Activated naive CD4-positive, alpha-beta T cell treated with anti-CD3 and anti-CD28 coated beads, Interleukin-2, amount 50 U/mL, for 16 hours (primary cell): ENCODE data around the gene ZNF512.
A peak's percentile ranks its signal among the peaks of the same experiment; 100 is the strongest.
"Not testable (repeated sequence)": the region's sequence is repeated elsewhere in the genome, so short reads cannot be mapped to it uniquely, and the experiment has no call there.

ENCODE experiments used
- DNase-seq: peaks from one replicate; pipeline ENCODE4 v3.0.0-alpha.2; 2020

The ZNF512 gene, protein sequence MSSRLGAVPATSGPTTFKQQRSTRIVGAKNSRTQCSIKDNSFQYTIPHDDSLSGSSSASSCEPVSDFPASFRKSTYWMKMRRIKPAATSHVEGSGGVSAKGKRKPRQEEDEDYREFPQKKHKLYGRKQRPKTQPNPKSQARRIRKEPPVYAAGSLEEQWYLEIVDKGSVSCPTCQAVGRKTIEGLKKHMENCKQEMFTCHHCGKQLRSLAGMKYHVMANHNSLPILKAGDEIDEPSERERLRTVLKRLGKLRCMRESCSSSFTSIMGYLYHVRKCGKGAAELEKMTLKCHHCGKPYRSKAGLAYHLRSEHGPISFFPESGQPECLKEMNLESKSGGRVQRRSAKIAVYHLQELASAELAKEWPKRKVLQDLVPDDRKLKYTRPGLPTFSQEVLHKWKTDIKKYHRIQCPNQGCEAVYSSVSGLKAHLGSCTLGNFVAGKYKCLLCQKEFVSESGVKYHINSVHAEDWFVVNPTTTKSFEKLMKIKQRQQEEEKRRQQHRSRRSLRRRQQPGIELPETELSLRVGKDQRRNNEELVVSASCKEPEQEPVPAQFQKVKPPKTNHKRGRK

GRCh38 chr2:27582695-27583389 is at the start of gene ZNF512:
TSS of gene ZNF512 (plus strand) at chr2:27583042. CDS start at chr2:27583113, 71 bp downstream.
- peak; percentile 83 for DNase-seq

- no peak for DNase-seq
These were observed 45.6 kb upstream of the ZNF512 start for GRCh38 chr2:27537287-27537686.

DNA sequence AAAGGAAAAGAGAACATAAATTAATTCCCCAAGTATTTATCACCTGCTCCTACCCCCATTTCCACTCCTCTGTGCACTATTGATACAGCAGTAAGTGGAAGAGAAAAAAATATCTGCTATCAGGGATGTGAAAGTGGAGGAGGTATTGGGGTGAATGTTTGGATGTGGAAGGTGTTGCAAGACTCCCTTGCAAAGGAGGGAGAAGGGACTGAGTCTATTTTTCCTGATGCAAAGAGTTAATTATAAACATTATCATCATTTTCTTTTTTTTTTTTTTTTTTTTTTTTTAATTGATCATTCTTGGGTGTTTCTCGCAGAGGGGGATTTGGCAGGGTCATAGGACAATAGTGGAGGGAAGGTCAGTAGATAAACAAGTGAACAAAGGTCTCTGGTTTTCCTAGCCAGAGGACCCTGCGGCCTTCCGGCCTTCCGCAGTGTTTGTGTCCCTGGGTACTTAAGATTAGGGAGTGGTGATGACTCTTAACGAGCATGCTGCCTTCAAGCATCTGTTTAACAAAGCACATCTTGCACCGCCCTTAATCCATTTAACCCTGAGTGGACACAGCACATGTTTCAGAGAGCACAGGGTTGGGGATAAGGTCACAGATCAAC is 43.9 kb upstream of the ZNF512 start:
- DNase-seq, result not testable (repeated sequence)

DNA sequence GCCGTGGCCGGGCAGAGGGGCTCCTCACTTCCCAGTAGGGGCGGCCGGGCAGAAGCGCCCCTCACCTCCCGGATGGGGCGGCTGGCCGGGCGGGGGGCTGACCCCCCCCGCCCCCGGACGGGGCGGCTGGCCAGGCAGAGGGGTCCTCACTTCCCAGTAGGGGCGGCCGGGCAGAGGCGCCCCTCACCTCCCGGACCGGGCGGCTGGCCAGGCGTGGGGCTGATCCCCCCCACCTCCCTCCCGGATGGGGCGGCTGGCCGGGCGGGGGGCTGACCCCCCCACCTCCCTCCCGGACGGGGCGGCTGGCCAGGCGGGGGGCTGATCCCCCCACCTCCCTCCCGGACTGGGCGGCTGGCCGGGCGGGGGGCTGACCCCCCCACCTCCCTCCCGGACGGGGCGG is 43.2 kb upstream of the ZNF512 start:
- DNase-seq, result not testable (repeated sequence)

GRCh38 chr2:27544143-27544821 is 38.6 kb upstream of the ZNF512 start:
- no peak for DNase-seq

DNA sequence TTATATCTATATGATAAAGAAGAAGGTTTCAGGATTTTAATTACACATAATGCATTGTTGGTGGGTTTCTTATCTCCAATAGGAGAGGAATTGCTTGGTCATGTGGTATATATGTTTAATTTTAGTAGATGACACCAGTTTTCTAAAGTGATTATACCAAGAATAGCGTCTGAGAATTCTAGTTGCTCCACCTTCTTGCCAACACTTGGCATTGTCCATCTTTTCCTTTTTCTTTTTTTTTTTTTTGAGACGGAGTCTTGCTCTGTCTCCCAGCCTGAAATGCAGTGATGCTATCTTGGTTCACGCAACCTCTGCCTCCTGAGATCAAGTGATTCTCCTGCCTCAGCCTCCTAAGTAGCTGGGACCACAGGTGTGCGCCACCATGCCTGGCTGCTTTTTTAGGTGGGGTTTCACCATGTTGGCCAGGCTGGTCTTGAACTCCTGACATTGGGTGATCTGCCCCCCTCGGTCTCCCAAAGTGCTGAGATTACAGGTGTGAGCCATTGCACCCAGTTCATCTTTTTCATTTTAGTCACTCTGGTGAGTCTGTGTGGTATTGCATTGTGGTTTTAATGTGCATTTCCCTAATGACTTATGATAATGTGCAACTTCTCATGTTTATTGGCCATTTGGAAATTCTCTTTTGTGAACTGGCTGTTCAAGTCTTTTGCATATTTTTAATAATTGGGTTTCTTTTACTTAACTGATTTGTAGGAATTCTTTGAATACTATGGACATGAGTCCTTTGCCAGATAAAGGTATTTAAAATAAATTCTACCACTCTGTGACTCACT is 37.3 kb upstream of the ZNF512 start:
- no peak for DNase-seq

DNA sequence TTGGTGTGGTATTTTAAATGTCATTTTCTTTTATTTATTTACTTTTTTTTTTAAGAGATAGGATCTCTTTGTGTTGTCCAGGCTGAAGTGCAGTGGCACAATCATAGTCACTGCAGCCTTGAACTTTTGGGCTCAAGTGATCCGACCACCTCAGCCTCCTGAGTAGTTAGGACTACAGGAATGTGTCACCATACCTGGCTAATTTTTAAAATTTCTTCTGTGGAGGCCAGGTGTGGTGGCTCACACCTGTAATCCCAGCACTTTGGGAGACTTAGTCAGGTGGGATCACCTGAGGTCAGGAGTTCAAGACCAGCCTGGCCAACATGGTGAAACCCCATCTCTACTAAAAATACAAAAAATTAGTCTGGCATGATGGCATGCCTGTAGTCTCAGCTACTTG is 33.5 kb upstream of the ZNF512 start:
- DNase-seq, result no peak

GRCh38 chr2:27551514-27551913 is 31.3 kb upstream of the ZNF512 start:
- no peak for DNase-seq

- no peak for DNase-seq
These were observed 29.9 kb upstream of the ZNF512 start for GRCh38 chr2:27552941-27553340.

GRCh38 chr2:27554451-27554850 is 28.4 kb upstream of the ZNF512 start:
- DNase-seq, result not testable (repeated sequence)

DNA sequence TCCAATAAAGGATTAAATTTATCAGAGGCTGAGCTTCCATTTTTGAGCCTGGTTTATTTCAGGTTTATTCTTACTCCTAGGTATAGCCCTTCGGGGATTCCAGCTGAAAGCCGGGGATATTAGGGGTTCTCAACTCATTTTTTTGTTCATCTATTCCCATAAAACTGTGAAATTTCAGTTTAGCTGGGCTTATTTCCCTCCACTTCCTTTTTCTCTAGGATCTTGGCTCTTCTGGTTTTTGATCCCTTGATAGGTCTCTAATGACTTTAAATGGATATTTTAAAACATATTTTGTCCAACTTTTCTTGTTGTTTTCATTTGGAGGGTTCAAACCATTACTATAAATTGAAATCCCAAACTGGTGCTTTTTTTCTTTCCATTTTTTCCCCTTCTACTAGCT is 23.6 kb upstream of the ZNF512 start:
- no peak for DNase-seq

DNA sequence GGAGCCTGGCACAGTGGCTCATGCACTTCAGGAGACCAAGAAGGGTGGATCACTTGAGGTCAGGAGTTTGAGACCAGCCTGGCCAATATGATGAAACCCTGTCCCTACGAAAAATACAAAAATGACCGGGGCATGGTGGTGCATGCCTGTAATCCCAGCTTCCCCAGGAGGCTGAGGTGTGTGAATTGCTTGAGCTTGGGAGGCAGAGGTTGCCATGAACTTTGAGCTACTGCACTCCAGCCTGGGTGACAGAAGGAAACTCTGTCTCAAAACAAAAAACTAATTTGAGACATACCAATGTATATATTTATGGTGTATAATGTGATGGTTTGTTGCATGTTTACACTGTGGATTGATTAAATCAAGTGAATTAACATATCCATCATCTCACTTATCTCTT is 21.8 kb upstream of the ZNF512 start:
- DNase-seq, result no peak

GRCh38 chr2:27566628-27567027 is 16.2 kb upstream of the ZNF512 start:
- no peak for DNase-seq

GRCh38 chr2:27569398-27569797 is 13.4 kb upstream of the ZNF512 start:
- no peak for DNase-seq

GRCh38 chr2:27571197-27571596 is 11.6 kb upstream of the ZNF512 start:
- DNase-seq, result no peak

- no peak for DNase-seq
These were observed 11.2 kb upstream of the ZNF512 start for GRCh38 chr2:27571681-27572080.

DNA sequence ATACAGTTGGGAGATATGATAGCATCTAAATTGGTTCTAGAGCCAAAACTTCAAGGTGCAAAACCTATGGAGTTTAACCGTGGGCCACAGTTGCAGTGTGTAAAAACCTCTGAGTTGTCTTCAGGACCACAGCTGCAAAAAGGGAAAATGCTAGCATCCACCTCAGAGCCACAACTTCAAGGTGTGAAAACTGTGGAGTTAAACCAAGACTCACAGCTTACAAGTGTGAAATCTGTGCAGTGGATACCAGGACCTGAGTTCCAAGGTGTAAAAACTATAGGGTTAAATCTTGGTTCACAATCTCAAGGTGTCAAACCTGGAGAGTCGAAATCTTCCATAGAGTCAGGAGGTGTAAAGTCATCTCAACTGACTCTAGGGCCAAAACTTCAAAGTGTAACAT is 10.4 kb upstream of the ZNF512 start:
- no peak for DNase-seq

DNA sequence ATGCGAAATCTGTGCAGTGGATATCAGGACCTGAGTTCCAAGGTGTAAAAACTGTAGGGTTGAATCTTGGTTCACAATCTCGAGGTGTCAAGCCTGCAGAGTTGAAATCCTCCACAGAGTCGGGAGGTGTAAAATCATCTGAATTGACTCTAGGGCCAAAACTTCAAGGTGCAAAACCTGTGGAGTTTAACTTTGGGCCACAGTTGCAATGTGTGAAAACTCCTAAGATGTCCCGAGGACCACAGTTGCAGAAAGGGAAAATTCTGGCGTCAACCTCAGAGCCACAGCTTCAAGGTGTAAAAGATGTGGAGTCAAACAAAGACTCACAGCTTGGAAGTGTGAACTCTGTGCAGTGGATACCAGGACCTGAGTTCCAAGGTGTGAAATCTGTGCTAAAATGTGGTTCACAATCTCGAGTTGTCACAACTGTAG is 9.8 kb upstream of the ZNF512 start:
- no peak for DNase-seq

DNA sequence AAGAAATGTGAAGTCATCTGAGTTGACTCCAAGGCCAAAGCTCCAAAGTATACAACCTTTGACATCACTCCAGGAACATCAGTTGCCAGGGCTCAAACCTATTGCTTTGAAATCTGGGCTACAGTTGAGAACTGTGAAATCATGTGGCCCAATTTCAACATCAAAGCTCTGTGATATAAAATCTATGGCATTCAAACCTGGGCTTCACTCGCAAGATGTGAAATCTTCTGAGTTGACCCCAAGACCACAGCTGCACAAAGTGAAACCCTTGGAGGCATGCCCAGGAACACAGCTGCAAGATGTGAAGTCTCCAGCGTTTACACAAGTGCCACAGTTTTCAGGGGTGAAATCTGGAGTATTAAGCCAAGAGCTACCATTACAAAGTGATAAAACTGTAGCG is 9.4 kb upstream of the ZNF512 start:
- DNase-seq, result no peak

- DNase-seq, result no peak
These were observed 1.3 kb upstream of the ZNF512 start for GRCh38 chr2:27581417-27582128.

DNA sequence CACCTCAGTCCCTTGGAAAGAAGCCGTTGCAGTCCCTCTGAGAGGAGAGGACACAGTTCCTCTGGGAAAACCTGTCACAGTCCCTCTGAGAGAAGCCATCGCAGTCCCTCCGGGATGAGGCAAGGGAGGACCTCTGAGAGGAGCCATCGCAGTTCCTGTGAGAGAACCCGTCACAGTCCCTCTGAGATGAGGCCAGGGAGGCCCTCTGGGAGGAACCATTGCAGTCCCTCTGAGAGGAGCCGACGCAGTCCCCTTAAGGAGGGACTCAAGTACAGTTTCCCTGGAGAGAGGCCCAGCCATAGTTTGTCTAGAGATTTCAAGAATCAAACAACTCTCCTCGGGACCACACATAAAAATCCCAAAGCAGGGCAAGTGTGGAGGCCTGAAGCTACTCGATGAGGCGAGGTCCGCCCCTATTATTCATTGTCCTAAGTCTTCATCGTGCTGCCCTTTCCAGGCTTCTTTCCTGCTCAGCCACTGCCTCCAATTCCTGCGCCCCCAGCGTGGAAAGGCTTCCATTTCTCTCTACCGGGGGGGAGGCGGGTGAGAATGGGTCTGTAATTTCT is 630 bp upstream of the ZNF512 start:
- DNase-seq, result no peak
